Measurements from ENCODE around the gene C11orf98. TPM values are rescaled to one million over a fixed set of nuclear protein-coding genes. Genes with fewer than 3 reads are reported as not detected.

C11orf98 gene
- total and polyA plus RNA-seq, 7 experiments from 2014 or later, result 23.2 to 103 (median 52.8) TPM

DNA sequence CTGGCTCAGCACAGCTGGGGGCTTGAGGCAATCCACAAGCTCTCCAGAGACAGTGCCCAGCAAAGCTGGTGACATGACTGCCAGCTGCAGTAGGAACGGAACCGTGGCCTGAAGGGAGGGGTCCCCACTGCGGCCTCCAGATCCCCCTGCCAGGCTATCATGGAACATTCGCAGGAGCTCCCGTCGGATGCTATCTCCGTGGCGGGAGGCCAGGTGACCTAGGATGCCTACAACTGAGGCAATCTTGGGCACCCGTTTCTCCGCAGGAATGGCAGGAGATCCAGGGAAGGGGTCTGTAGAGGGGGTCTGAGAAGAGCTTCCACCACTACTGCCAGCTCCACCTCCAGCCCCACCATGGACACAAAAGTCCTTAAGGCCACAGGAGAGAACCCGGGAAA is 16.0 kb downstream of the C11orf98 start:
- H3K27ac ChIP-seq (ENCODE audit: low read depth, low read length), result no peak overlapping the region
- CTCF ChIA-PET, result interaction anchor here (1.1 to 2.2 kb wide), 2 partner anchors 16 to 36 kb away, joined by 3 to 6 read pairs; partner anchors contain the start of genes C11orf98, CSKMT, EML3 and ROM1
- Mint-ChIP-seq H3K4me3 (no peak overlapping the region), H3K4me1 (peaks cover 17 to 51% (median 47%) of the 10 kb centered on the region in 7 donors), H3K27ac (peak overlapping the region in 2 of 9 donors; percentile 14 to 55), H3K36me3 (peaks cover 0 to 16% (median 0%) of the 10 kb centered on the region in 5 donors), H3K9me3 (peaks cover 0 to 5% (median 0%) of the 10 kb centered on the region in 11 donors), H3K27me3 (no peaks in the 10 kb centered on the region)
- intact Hi-C loops (cut with micrococcal nuclease), result no loop called here
- no peaks in the 10 kb centered on the region for H3K9me3 ChIP-seq (ENCODE audit: control insufficient read depth in 2 of 3, low read length in 3 of 3)
- POLR2A ChIA-PET, result interaction anchor here (0.9 to 21.6 kb wide), 10 partner anchors 9 to 192 kb away, joined by 3 to 332 read pairs (median 7); partner anchors contain the start of genes B3GAT3, C11orf98, CSKMT and HNRNPUL2
- H3K36me3 ChIP-seq (ENCODE audit: control insufficient read depth in 2 of 3, insufficient read depth in 3 of 3, low read length in 3 of 3), result peaks cover 0 to 33% (median 0%) of the 10 kb centered on the region in 3 experiments
- no peaks in the 10 kb centered on the region for H3K27me3 ChIP-seq (ENCODE audit: control insufficient read depth in 2 of 2, insufficient read depth in 2 of 2, low read length in 2 of 2)
- DNase-seq (no peak), ATAC-seq (no peak)
- peaks cover 19 to 33% of the 10 kb centered on the region in 2 donors for H3K4me1 ChIP-seq (ENCODE audit: control insufficient read depth in 2 of 2, insufficient read depth in 2 of 2, low read length in 2 of 2)
- H3K4me3 ChIP-seq (ENCODE audit: low read length), result no peak overlapping the region

DNA sequence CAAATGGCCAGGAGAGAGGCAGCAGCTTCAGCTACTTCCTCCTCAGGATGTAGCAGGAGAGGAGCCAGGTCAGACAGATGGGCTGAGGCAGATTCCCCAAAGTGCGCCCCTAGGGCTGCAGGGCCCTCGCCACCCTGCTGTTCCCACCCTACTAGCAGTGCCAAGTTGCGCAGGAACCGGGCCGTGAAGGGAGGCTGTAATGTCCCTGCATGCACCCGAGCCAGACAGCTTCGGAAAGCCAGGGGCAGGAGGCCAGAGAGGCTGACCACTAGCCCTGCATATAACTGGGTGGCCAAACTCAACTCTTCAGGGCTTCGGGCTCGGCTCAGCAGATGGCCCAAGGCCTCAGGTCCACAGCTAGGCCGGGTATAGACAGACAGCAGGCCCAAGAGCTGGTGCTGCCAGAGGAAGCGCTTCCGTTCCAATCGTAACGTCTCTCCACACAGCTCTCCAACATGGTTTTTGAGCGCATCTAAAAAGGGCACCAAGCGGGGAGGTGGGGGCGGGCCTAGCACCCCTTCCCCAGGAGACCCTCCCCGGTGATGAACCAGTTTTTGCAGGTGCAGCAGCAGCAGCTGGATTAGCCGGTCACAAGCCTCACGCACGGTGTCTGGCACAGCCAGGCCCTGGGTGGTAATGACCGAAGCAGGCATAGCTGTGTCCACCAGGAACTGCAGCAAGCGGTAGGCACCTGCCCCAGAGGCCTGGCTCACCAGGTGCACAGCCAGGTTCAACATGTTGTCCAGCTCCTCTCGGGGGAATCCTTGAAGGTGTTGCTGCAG is 16.6 kb downstream of the C11orf98 start:
- CTCF ChIA-PET, result interaction anchor here (0.8 to 2.2 kb wide), 5 partner anchors 11 to 58 kb away, joined by 3 to 6 read pairs (median 3); partner anchors contain the start of genes C11orf98, CSKMT, EML3 and ROM1
- no peak for DNase-seq
- no peak overlapping the region for H3K4me3 ChIP-seq (ENCODE audit: low read length)
- Mint-ChIP-seq H3K36me3 (peaks cover 0 to 17% (median 0%) of the 10 kb centered on the region in 5 donors), H3K4me1 (peaks cover 14 to 47% (median 44%) of the 10 kb centered on the region in 7 donors), H3K9me3 (peaks cover 0 to 2% (median 0%) of the 10 kb centered on the region in 11 donors), H3K4me3 (no peak overlapping the region), H3K27me3 (no peaks in the 10 kb centered on the region), H3K27ac (no peak overlapping the region)
- H3K4me1 ChIP-seq (ENCODE audit: control insufficient read depth in 2 of 2, insufficient read depth in 2 of 2, low read length in 2 of 2), result peaks cover 19 to 33% of the 10 kb centered on the region in 2 donors
- ATAC-seq, result no peak
- no peaks in the 10 kb centered on the region for H3K27me3 ChIP-seq (ENCODE audit: control insufficient read depth in 2 of 2, insufficient read depth in 2 of 2, low read length in 2 of 2)
- no peak overlapping the region for H3K27ac ChIP-seq (ENCODE audit: low read depth, low read length)
- no peaks in the 10 kb centered on the region for H3K9me3 ChIP-seq (ENCODE audit: control insufficient read depth in 2 of 3, low read length in 3 of 3)
- peaks cover 0 to 39% (median 3%) of the 10 kb centered on the region in 3 experiments for H3K36me3 ChIP-seq (ENCODE audit: control insufficient read depth in 2 of 3, insufficient read depth in 3 of 3, low read length in 3 of 3)
- intact Hi-C loops (cut with micrococcal nuclease), result no loop called here
- POLR2A ChIA-PET, result interaction anchor here (0.7 to 21.6 kb wide), 12 partner anchors 10 to 193 kb away, joined by 3 to 332 read pairs (median 10); partner anchors contain the start of genes B3GAT3, BSCL2, C11orf98 and CSKMT

DNA sequence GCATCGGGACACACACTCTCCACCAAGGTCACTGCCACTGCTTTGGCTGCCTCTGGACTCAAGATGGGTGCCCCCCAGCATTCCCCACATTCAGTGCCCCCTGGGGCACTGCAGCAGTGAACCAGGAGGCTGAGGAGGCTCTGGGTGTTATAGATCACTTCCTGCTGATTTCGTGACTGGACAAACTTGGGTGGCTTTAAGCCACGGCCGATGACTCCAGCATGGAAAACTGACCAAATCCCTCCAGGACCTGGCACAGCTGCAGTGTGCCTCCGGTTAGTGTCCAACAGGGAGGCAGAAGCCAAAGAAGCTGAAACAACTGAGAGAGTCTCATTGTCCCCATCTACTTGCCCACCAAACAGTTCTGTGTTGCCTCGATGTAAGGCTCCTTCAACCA is 17.4 kb downstream of the C11orf98 start:
- H3K27ac ChIP-seq (ENCODE audit: low read depth, low read length), result no peak overlapping the region
- intact Hi-C loops (cut with micrococcal nuclease), result loop anchor here in 1 of 2 donors (2.0 kb wide), 4 partner anchors 17 to 55 kb away; partner anchors contain the start of genes C11orf98, CSKMT, EML3 and MTA2
- CTCF ChIA-PET, result interaction anchor here (0.8 to 2.2 kb wide), 4 partner anchors 10 to 58 kb away, joined by 3 to 6 read pairs (median 4); partner anchors contain the start of genes EML3 and ROM1

DNA sequence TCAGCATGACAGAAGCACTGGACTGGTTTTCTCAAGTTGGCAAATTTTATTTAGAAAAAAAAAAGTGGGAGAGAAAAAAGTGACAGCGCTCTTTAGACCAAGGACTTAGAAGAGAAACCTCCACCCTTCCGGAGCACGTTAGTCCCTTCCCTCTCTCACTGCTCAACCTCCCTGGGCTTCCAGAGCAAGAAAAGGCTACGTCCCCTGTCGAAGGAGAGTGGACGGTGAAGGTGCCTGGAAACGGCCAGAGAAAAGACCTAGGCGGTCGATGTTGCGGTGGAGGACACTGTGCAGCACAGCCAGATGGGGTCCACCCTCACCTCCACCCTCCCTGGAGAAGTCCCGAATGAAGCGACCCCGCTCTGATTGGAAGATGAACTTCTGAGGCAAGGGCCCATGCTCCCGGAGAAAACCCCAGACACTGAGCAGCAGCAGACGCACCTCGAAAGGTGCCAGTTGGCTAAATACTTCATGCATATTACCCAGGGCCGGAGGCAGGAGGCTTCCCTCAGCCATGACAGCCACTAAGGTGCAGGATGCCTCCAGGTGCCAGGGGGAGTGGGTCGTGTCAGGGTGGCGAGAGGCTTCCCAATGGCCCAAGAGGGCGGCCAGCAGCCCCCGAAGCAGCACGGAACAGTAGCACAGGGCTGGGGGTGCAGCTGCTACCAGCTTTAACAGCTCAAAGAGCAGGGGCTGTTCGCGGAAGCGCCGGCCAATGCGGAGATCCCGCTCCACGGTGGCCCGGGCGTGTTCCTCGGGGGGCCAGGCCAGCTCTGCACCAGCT is 18.0 kb downstream of the C11orf98 start:
- H3K4me1 Mint-ChIP-seq, result peaks cover 6 to 44% (median 36%) of the 10 kb centered on the region in 7 donors
- Histone ChIP-seq H3K4me3 (ENCODE audit: low read length) (peak overlapping the region; percentile 84), H3K9me3 (ENCODE audit: control insufficient read depth in 2 of 3, low read length in 3 of 3) (no peaks in the 10 kb centered on the region), H3K27me3 (ENCODE audit: control insufficient read depth in 2 of 2, insufficient read depth in 2 of 2, low read length in 2 of 2) (no peaks in the 10 kb centered on the region), H3K4me1 (ENCODE audit: control insufficient read depth in 2 of 2, insufficient read depth in 2 of 2, low read length in 2 of 2) (peaks cover 13 to 28% of the 10 kb centered on the region in 2 donors), H3K36me3 (ENCODE audit: control insufficient read depth in 2 of 3, insufficient read depth in 3 of 3, low read length in 3 of 3) (peaks cover 0 to 37% (median 4%) of the 10 kb centered on the region in 3 experiments), H3K27ac (ENCODE audit: low read depth, low read length) (peak overlapping the region; percentile 97)
- H3K27me3 Mint-ChIP-seq, result no peaks in the 10 kb centered on the region
- ChIA-PET POLR2A (interaction anchor here (0.6 to 21.6 kb wide), 22 partner anchors 8 to 209 kb away, joined by 3 to 332 read pairs (median 6); partner anchors contain the start of genes B3GAT3, BSCL2, C11orf98 and CSKMT), CTCF (interaction anchor here (1.0 to 2.2 kb wide), 3 partner anchors 8 to 34 kb away, joined by 4 to 6 read pairs (median 5); partner anchors contain the start of genes EML3 and ROM1)
- peak overlapping the region; percentile 92 to 98 (median 96) for H3K27ac Mint-ChIP-seq
- no peaks in the 10 kb centered on the region for H3K9me3 Mint-ChIP-seq
- H3K36me3 Mint-ChIP-seq, result peaks cover 0 to 21% (median 0%) of the 10 kb centered on the region in 5 donors
- no peak for ATAC-seq
- no peak for DNase-seq
- intact Hi-C loops (cut with micrococcal nuclease), result loop anchor here (1.0 to 2.0 kb wide), 11 partner anchors 18 to 80 kb away; partner anchors contain the start of genes C11orf98 (in 2 of the 2), CSKMT (in 2 of the 2), EML3 (in 2 of the 2) and HNRNPUL2 (in 2 of the 2)
- peak overlapping the region; percentile 94 to 99 (median 98) for H3K4me3 Mint-ChIP-seq

More for the DNA sequence above, 17.4 kb downstream of the C11orf98 start:
- Histone ChIP-seq H3K4me3 (ENCODE audit: low read length) (no peak overlapping the region), H3K27me3 (ENCODE audit: control insufficient read depth in 2 of 2, insufficient read depth in 2 of 2, low read length in 2 of 2) (no peaks in the 10 kb centered on the region), H3K4me1 (ENCODE audit: control insufficient read depth in 2 of 2, insufficient read depth in 2 of 2, low read length in 2 of 2) (peaks cover 18 to 33% of the 10 kb centered on the region in 2 donors), H3K36me3 (ENCODE audit: control insufficient read depth in 2 of 3, insufficient read depth in 3 of 3, low read length in 3 of 3) (peaks cover 0 to 37% (median 4%) of the 10 kb centered on the region in 3 experiments), H3K9me3 (ENCODE audit: control insufficient read depth in 2 of 3, low read length in 3 of 3) (no peaks in the 10 kb centered on the region)
- ATAC-seq, result no peak
- Mint-ChIP-seq H3K27ac (peak overlapping the region in 1 of 9 donors; percentile 48), H3K27me3 (no peaks in the 10 kb centered on the region), H3K4me3 (peak overlapping the region in 1 of 10 donors; percentile 12), H3K36me3 (peaks cover 0 to 20% (median 0%) of the 10 kb centered on the region in 5 donors), H3K9me3 (no peaks in the 10 kb centered on the region), H3K4me1 (peaks cover 12 to 47% (median 42%) of the 10 kb centered on the region in 7 donors)
- DNase-seq, result no peak
- POLR2A ChIA-PET, result interaction anchor here (0.7 to 21.6 kb wide), 10 partner anchors 12 to 60 kb away, joined by 3 to 332 read pairs (median 18); partner anchors contain the start of genes BSCL2, C11orf98, CSKMT and GNG3

DNA sequence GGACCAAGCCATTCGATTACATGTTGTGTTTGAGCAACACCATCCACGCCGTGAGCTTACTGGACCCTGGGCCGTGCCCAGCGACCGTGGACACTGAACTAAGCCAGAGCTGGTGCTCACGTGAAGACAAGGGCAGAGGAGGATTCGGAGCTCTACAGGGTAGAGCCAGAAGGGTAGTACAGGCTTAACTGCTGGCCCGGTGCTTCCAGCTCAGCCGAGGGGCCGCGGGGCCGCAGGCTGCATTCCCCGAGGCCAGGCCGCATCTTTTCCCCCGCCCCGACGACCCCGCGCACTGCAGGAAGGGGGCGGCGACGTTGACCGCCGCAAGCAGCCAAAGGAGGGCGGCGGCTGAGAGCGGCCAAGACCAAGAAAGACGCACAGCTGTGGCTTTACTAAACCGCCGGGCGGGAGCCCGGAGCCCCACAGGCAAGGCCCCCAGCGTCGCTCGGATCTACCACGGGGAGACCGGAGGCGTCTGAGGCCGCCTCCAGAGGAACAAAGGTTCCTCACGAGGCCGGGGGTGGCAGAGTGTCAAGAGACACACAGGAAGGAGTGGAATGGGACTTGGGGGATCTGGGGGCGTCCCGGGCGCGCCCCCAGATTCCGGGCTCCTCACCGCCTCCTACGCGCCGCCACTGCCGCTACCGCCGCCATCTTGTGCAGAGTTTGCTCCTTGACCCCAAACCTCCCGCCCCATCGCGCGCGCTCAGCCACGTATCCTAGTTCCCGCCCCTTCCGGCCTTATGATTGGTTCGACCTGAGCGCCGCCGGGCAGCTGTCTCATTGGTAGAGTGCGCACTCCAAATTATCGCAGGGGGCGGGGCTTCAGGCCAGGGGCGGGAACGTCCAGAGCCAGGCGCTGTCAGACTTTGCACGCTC is 18.8 kb downstream of the C11orf98 start, which contains the start of gene GANAB:
Gene GANAB, minus strand, starts transcription at position 668 of the 879 bp plus-strand sequence. Its CDS starts 14 bp downstream, at position 654.
- Mint-ChIP-seq H3K27me3 (no peaks in the 10 kb centered on the region), H3K4me1 (peaks cover 6 to 44% (median 37%) of the 10 kb centered on the region in 7 donors), H3K36me3 (peaks cover 0 to 21% (median 0%) of the 10 kb centered on the region in 5 donors), H3K4me3 (peak within 1 kb of the TSS; percentile 94 to 99 (median 98)), H3K9me3 (no peaks in the 10 kb centered on the region), H3K27ac (peak within 1 kb of the TSS; percentile 92 to 98 (median 96))
- ChIA-PET POLR2A (interaction anchor here (0.6 to 21.6 kb wide), 27 partner anchors 9 to 1621 kb away, joined by 3 to 332 read pairs (median 5); partner anchors contain the start of genes B3GAT3, BSCL2, C11orf98 and CSKMT), CTCF (interaction anchor here (0.7 to 1.0 kb wide), 3 partner anchors 9 to 23 kb away, joined by 3 to 4 read pairs (median 3); partner anchors contain the start of genes C11orf98 and CSKMT)
- Histone ChIP-seq H3K27ac (ENCODE audit: low read depth, low read length) (peak within 1 kb of the TSS; percentile 97), H3K27me3 (ENCODE audit: control insufficient read depth in 2 of 2, insufficient read depth in 2 of 2, low read length in 2 of 2) (no peaks in the 10 kb centered on the region), H3K4me3 (ENCODE audit: low read length) (peak within 1 kb of the TSS; percentile 84), H3K4me1 (ENCODE audit: control insufficient read depth in 2 of 2, insufficient read depth in 2 of 2, low read length in 2 of 2) (peaks cover 6 to 25% of the 10 kb centered on the region in 2 donors), H3K36me3 (ENCODE audit: control insufficient read depth in 2 of 3, insufficient read depth in 3 of 3, low read length in 3 of 3) (peaks cover 0 to 37% (median 4%) of the 10 kb centered on the region in 3 experiments), H3K9me3 (ENCODE audit: control insufficient read depth in 2 of 3, low read length in 3 of 3) (no peaks in the 10 kb centered on the region)
- DNase-seq (peak; percentile 89 to 99 (median 97)), ATAC-seq (peak; percentile 99)
- intact Hi-C loops (cut with micrococcal nuclease), result loop anchor here (1.0 to 2.0 kb wide), 12 partner anchors 7 to 81 kb away; partner anchors contain the start of genes C11orf98 (in 2 of the 2), CSKMT (in 2 of the 2), EML3 (in 2 of the 2) and HNRNPUL2 (in 2 of the 2)

All from naive thymus-derived CD4-positive, alpha-beta T cell (primary cell).